Subcutaneous adipose tissue (tissue), 4 donors: ENCODE measurements around the gene CLEC7A. TPM values are rescaled to one million over a fixed set of nuclear protein-coding genes. Genes with fewer than 3 reads are reported as not detected.

Experiments used
- CTCF ChIP-seq: fragments of 450-650 bp; IDR thresholded peaks from one replicate; pipeline ENCODE4 v1.5.1; 2016; ENCODE audit warnings: low read depth, mild to moderate bottlenecking, control low read depth, antibody characterized with exemption, moderate library complexity
- total RNA-seq, 4 donors: library from RNA; depleted of rRNA; stranded (reverse); fragments of >200 nt; gene quantifications; one replicate each; pipeline ENCODE4 v1.1.0, GENCODE V29; 2016

The CLEC7A gene
- total RNA-seq, 4 donors from 2014 or later = 14.7 to 87.5 (median 23.0) TPM

GRCh38 chr12:10068644-10069043 lies 61.4 kb downstream of the CLEC7A start:
- TF ChIP-seq CTCF = no peak

- TF ChIP-seq CTCF = no peak
These were observed 62.1 kb downstream of the CLEC7A start for GRCh38 chr12:10067942-10068341.

- TF ChIP-seq CTCF = no peak
These were observed 62.7 kb downstream of the CLEC7A start for GRCh38 chr12:10067264-10067663.

Other genes starting within 250 kb of the CLEC7A start
- gene KLRF2, start 248.7 kb downstream of the CLEC7A start, total RNA-seq = not detected
- not detected for gene CLEC2A, start 197.8 kb downstream of the CLEC7A start, total RNA-seq
- 10 to 100 TPM in 2 of 4 donors, 1 to 10 TPM in 1, not detected in 1; 2.4 to 12.9 (median 12.2) TPM for gene CLEC12A, start 158.8 kb downstream of the CLEC7A start, total RNA-seq
- not detected for gene CLEC1B, start 131.1 kb downstream of the CLEC7A start, total RNA-seq
- 1 to 10 TPM in 1 of 4 donors, under 1 TPM in 1, not detected in 2; 0.51 to 9.8 TPM for gene CLEC12B, start 119.6 kb downstream of the CLEC7A start, total RNA-seq
- gene CLEC9A, start 99.5 kb downstream of the CLEC7A start, total RNA-seq = not detected
- gene CLEC1A, start 31.2 kb downstream of the CLEC7A start, total RNA-seq = 10 to 100 TPM in 2 of 4 donors, 1 to 10 TPM in 2; 2.9 to 10.7 (median 7.2) TPM
- gene OLR1, start 41.9 kb upstream of the CLEC7A start, total RNA-seq = 1 to 10 TPM in 2 of 4 donors, under 1 TPM in 1, not detected in 1; 0.88 to 8.7 (median 3.3) TPM
- gene TMEM52B, start 48.8 kb upstream of the CLEC7A start, total RNA-seq = under 1 TPM in 1 of 4 donors, not detected in 3; 0.85 TPM
- 100 to 1,000 TPM; 187 to 200 (median 190) TPM for gene GABARAPL1, start 82.7 kb upstream of the CLEC7A start, total RNA-seq
- 1 to 10 TPM; 1.3 to 7.0 (median 1.6) TPM for gene KLRD1, start 177.7 kb upstream of the CLEC7A start, total RNA-seq